Right ventricle myocardium inferior (tissue), 1 donor: ENCODE data around the gene RARA. TPM values are rescaled to one million over a fixed set of nuclear protein-coding genes. Genes with fewer than 3 reads are reported as not detected.

Experiments
- ATAC-seq: fragments of 200-7000 bp; cut with Tn5 transposase; one replicate; pipeline ENCODE4 v1.9.1; 2020; ENCODE audit warnings: mild to moderate bottlenecking, moderate library complexity
- DNase-seq: peaks from one replicate; pipeline ENCODE4 v3.0.0; 2021; ENCODE audit errors: missing footprints
- intact Hi-C: fragments of 100-400 bp; cut with DNase I; formaldehyde crosslinking; loops from one replicate; pipeline ENCODE4 v1.11.0; 2022
- total RNA-seq: library from RNA; stranded (reverse); fragmentation: NEBNext Ultra II Directional; extraction: Animal tissue kit (Norgen Biotek cat#: 25700); gene quantifications from one replicate; pipeline ENCODE4 v1.2.1, GENCODE V29; 2021
- donor health status: DM: no; HTN: yes; CAD: no; lungs with severe emphysema.

The RARA gene
- total RNA-seq, 1 donor from 2014 or later = 17.9 TPM

GRCh38 chr17:40348562-40349476, 39.8 kb downstream of the RARA start:
- DNase-seq (no peak), ATAC-seq (peak; percentile 59)
- intact Hi-C loops = loop anchor here (2.0 to 10.0 kb wide), 2 partner anchors 38 to 244 kb away; partner anchors contain the start of gene NR1D1

GRCh38 chr17:40349477-40349894, 40.5 kb downstream of the RARA start:
- DNase-seq (no peak), ATAC-seq (peak; percentile 38)
- intact Hi-C loops = loop anchor here (2.0 to 10.0 kb wide), 2 partner anchors 39 to 245 kb away; partner anchors contain the start of gene NR1D1

- no peak for ATAC-seq
- intact Hi-C loops = loop anchor here (2.0 to 10.0 kb wide), 3 partner anchors 39 to 245 kb away; partner anchors contain the start of genes NR1D1 and WIPF2
- DNase-seq = no peak
Measured at GRCh38 chr17:40349895-40350688, 41.1 kb downstream of the RARA start.

- no peak for ATAC-seq
- DNase-seq = no peak
- intact Hi-C loops = loop anchor here (5.0 kb wide), 1 partner anchor 134 kb away; the partner anchor contains the start of gene WIPF2
Measured at GRCh38 chr17:40350689-40351358, 41.8 kb downstream of the RARA start.

- ATAC-seq = no peak
Measured at GRCh38 chr17:40351359-40352236, 42.6 kb downstream of the RARA start.

GRCh38 chr17:40352237-40352778, 43.3 kb downstream of the RARA start:
- intact Hi-C loops = loop anchor here (5.0 kb wide), 1 partner anchor 135 kb away; the partner anchor contains the start of gene WIPF2
- DNase-seq = no peak

More at GRCh38 chr17:40351359-40352236, 42.6 kb downstream of the RARA start:
- intact Hi-C loops = loop anchor here (5.0 kb wide), 1 partner anchor 134 kb away; the partner anchor contains the start of gene WIPF2
- DNase-seq = no peak

GRCh38 chr17:40352779-40353394, 43.9 kb downstream of the RARA start:
- intact Hi-C loops = loop anchor here (5.0 kb wide), 1 partner anchor 136 kb away; the partner anchor contains the start of gene WIPF2
- DNase-seq (no peak), ATAC-seq (no peak)

More at GRCh38 chr17:40352237-40352778, 43.3 kb downstream of the RARA start:
- ATAC-seq = no peak

- ATAC-seq (no peak), DNase-seq (no peak)
- intact Hi-C loops = loop anchor here (1.0 to 5.0 kb wide), 3 partner anchors 43 to 137 kb away; partner anchors contain the start of gene WIPF2
Measured at GRCh38 chr17:40354221-40355122, 45.5 kb downstream of the RARA start.

- DNase-seq = peak; percentile 87
- intact Hi-C loops = loop anchor here (1.0 to 5.0 kb wide), 2 partner anchors 42 to 52 kb away; no protein-coding TSS in a partner anchor
Measured at GRCh38 chr17:40355123-40355803, 46.3 kb downstream of the RARA start.

GRCh38 chr17:40355804-40356758, 47.1 kb downstream of the RARA start:
- peak; percentile 39 for ATAC-seq

More at GRCh38 chr17:40355123-40355803, 46.3 kb downstream of the RARA start:
- ATAC-seq = peak; percentile 67

GRCh38 chr17:40356990-40357881, 48.3 kb downstream of the RARA start:
- intact Hi-C loops = loop anchor here (5.0 kb wide), 1 partner anchor 40 kb away; no protein-coding TSS in a partner anchor
- ATAC-seq = no peak

More at GRCh38 chr17:40355804-40356758, 47.1 kb downstream of the RARA start:
- intact Hi-C loops = loop anchor here (1.0 to 5.0 kb wide), 2 partner anchors 41 to 53 kb away; no protein-coding TSS in a partner anchor
- DNase-seq = peak; percentile 80

GRCh38 chr17:40358323-40359038, 49.5 kb downstream of the RARA start:
- ATAC-seq (peak; percentile 74), DNase-seq (peak; percentile 96)
- intact Hi-C loops = loop anchor here (1.0 to 5.0 kb wide), 4 partner anchors 39 to 202 kb away; no protein-coding TSS in a partner anchor

More at GRCh38 chr17:40356990-40357881, 48.3 kb downstream of the RARA start:
- no peak for DNase-seq
